GM23338 (cell line): ENCODE results near the gene HSPA1A.
"Not testable (repeated sequence)": the region's sequence is repeated elsewhere in the genome, so short reads cannot be mapped to it uniquely, and the experiment has no call there.

Experiments used
- CREB1 ChIP-seq: fragments of 250-450 bp; sonication (Bioruptor Pico); IDR thresholded peaks from 2 replicates; pipeline ENCODE4 v1.5.0; 2020; ENCODE audit warnings: low read depth, mild to moderate bottlenecking, moderate library complexity
- EZH2 ChIP-seq: fragments of 200-600 bp; sonication (generic); IDR thresholded peaks from one replicate; pipeline ENCODE4 v1.8.0; 2017; ENCODE audit warnings: antibody characterized with exemption, mild to moderate bottlenecking, low read depth; ENCODE audit not compliant: unreplicated experiment
- EZH2phosphoT487 ChIP-seq: fragments of 200-600 bp; sonication (generic); IDR thresholded peaks from one replicate; pipeline ENCODE4 v1.8.1; 2018; ENCODE audit warnings: antibody characterized with exemption; ENCODE audit not compliant: unreplicated experiment
- JUNB ChIP-seq: IDR thresholded peaks from one replicate; pipeline ENCODE4 v1.6.1; 2016; ENCODE audit warnings: antibody characterized with exemption; ENCODE audit not compliant: unreplicated experiment
- NANOG ChIP-seq: IDR thresholded peaks from 2 replicates; pipeline ENCODE4 v1.6.1; 2016; ENCODE audit warnings: antibody characterized with exemption, borderline replicate concordance
- POLR2AphosphoS5 ChIP-seq: IDR thresholded peaks from 2 replicates; pipeline ENCODE4 v1.6.1; 2016; ENCODE audit warnings: antibody characterized with exemption, low read depth
- REST ChIP-seq: IDR thresholded peaks from one replicate; pipeline ENCODE4 v1.6.1; 2018; ENCODE audit warnings: antibody characterized with exemption; ENCODE audit not compliant: unreplicated experiment
- STAT1 ChIP-seq: IDR thresholded peaks from one replicate; pipeline ENCODE4 v1.6.1; 2016; ENCODE audit warnings: antibody characterized with exemption; ENCODE audit not compliant: unreplicated experiment
- ZNF114 ChIP-seq: fragments of 250-450 bp; sonication (Bioruptor Pico); IDR thresholded peaks from 2 replicates; pipeline ENCODE4 v1.5.0; 2020; ENCODE audit warnings: mild to moderate bottlenecking, moderate library complexity
- ZNF331 ChIP-seq: fragments of 250-450 bp; sonication (Bioruptor Pico); IDR thresholded peaks from 2 replicates; pipeline ENCODE4 v1.5.0; 2020; ENCODE audit warnings: low read depth, mild to moderate bottlenecking, moderate library complexity
- TF ChIP-seq, protein P1 (sequence below), 2 experiments: fragments of 200-600 bp in 1 of 2; sonication (generic) in 1 of 2; conservative IDR thresholded peaks; 2 replicates each; pipeline versions ENCODE4 v1.5.1 to v1.6.1; 2016 to 2017; ENCODE audit warnings: antibody characterized with exemption in 2 of 2, low read depth in 2 of 2, mild to moderate bottlenecking in 2 of 2, moderate library complexity in 1 of 2
- TF ChIP-seq, protein P2 (sequence below): IDR thresholded peaks from 2 replicates; pipeline ENCODE4 v1.6.1; 2016; ENCODE audit warnings: antibody characterized with exemption

- TF ChIP-seq JUNB; POLR2AphosphoS5; NANOG; REST; EZH2; CREB1; EZH2phosphoT487; STAT1; ZNF331 (CRISPR knock-in tag); ZNF114 (CRISPR knock-in tag): not testable (repeated sequence)
- TF ChIP-seq, protein P1, sequence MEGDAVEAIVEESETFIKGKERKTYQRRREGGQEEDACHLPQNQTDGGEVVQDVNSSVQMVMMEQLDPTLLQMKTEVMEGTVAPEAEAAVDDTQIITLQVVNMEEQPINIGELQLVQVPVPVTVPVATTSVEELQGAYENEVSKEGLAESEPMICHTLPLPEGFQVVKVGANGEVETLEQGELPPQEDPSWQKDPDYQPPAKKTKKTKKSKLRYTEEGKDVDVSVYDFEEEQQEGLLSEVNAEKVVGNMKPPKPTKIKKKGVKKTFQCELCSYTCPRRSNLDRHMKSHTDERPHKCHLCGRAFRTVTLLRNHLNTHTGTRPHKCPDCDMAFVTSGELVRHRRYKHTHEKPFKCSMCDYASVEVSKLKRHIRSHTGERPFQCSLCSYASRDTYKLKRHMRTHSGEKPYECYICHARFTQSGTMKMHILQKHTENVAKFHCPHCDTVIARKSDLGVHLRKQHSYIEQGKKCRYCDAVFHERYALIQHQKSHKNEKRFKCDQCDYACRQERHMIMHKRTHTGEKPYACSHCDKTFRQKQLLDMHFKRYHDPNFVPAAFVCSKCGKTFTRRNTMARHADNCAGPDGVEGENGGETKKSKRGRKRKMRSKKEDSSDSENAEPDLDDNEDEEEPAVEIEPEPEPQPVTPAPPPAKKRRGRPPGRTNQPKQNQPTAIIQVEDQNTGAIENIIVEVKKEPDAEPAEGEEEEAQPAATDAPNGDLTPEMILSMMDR (conservative IDR thresholded peaks at IDR 0.05; ENCODE audit: low read depth in 2 of 2) = not testable (repeated sequence)
- TF ChIP-seq, protein P2, sequence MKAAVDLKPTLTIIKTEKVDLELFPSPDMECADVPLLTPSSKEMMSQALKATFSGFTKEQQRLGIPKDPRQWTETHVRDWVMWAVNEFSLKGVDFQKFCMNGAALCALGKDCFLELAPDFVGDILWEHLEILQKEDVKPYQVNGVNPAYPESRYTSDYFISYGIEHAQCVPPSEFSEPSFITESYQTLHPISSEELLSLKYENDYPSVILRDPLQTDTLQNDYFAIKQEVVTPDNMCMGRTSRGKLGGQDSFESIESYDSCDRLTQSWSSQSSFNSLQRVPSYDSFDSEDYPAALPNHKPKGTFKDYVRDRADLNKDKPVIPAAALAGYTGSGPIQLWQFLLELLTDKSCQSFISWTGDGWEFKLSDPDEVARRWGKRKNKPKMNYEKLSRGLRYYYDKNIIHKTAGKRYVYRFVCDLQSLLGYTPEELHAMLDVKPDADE = not testable (repeated sequence)
Observed at GRCh38 chr6:31851980-31852718, 36.8 kb downstream of the HSPA1A start.
